K562 (cell line): ENCODE measurements around the gene EPHA10. TPM values are rescaled to one million over a fixed set of nuclear protein-coding genes. Genes with fewer than 3 reads are reported as not detected.

Source experiments
- BRCA1 ChIP-seq, 2 experiments: fragments of 450-650 bp in 1 of 2; sonication (generic) in 1 of 2; formaldehyde crosslinking in 1 of 2; IDR thresholded peaks; 2 replicates each; pipeline versions ENCODE4 v1.5.0 to v1.6.1; 2017 to 2020; ENCODE audit warnings: mild to moderate bottlenecking in 1 of 2, missing genetic modification reagents in 1 of 2
- CREB5 ChIP-seq: fragments of 250-450 bp; sonication (Bioruptor Pico); IDR thresholded peaks from 2 replicates; pipeline ENCODE4 v1.5.0; 2020; ENCODE audit warnings: mild to moderate bottlenecking
- EZH2 ChIP-seq: IDR thresholded peaks from 2 replicates; pipeline ENCODE4 v1.6.1; 2012; ENCODE audit warnings: low read depth, mild to moderate bottlenecking, inconsistent platforms, low read length, borderline replicate concordance
- FUS ChIP-seq: fragments of 200-400 bp; formaldehyde crosslinking; optimal IDR thresholded peaks from 2 replicates; pipeline ENCODE3; 2017; ENCODE audit warnings: low read depth, low read length
- KDM4B ChIP-seq, 2 experiments: fragments of 450-650 bp in 1 of 2; sonication (generic) in 1 of 2; IDR thresholded peaks; 2 replicates each; pipeline ENCODE4 v1.6.1; 2016 to 2017; ENCODE audit warnings: borderline replicate concordance in 2 of 2, antibody characterized with exemption in 1 of 2, low read depth in 1 of 2, mild to moderate bottlenecking in 1 of 2
- PCBP1 ChIP-seq: fragments of 200-400 bp; formaldehyde crosslinking; IDR thresholded peaks from 2 replicates; pipeline ENCODE4 v1.6.1; 2018; ENCODE audit warnings: mild to moderate bottlenecking, low read depth, low read length; ENCODE audit not compliant: poor library complexity, severe bottlenecking
- REST ChIP-seq, 2 experiments: fragments of 450-650 bp; formaldehyde crosslinking in 1 of 2; IDR thresholded peaks; 2 replicates each; pipeline versions ENCODE4 v1.4.0 to v1.6.1; 2014 to 2020; ENCODE audit warnings: mild to moderate bottlenecking in 2 of 2, borderline replicate concordance in 1 of 2, low read depth in 1 of 2
- SMAD1 ChIP-seq: fragments of 150-350 bp; IDR thresholded peaks from 2 replicates; pipeline ENCODE4 v1.6.1; 2014; ENCODE audit warnings: low read length, low read depth; ENCODE audit not compliant: partially characterized antibody
- TAF1 ChIP-seq: IDR thresholded peaks from 2 replicates; pipeline ENCODE4 v1.6.1; 2011; ENCODE audit warnings: mild to moderate bottlenecking, low read length, moderate library complexity; ENCODE audit not compliant: insufficient read depth, control insufficient read depth, severe bottlenecking; ENCODE audit errors: extremely low read depth
- TAL1 ChIP-seq: fragments of 450-650 bp; IDR thresholded peaks from 2 replicates; pipeline ENCODE4 v1.6.1; 2016; ENCODE audit warnings: mild to moderate bottlenecking
- ZBTB1 ChIP-seq: sonication (generic); formaldehyde crosslinking; IDR thresholded peaks from 2 replicates; pipeline ENCODE4 v1.8.1; 2023; ENCODE audit warnings: missing genetic modification reagents, low read depth, mild to moderate bottlenecking, borderline replicate concordance
- ZFX ChIP-seq: sonication (generic); formaldehyde crosslinking; IDR thresholded peaks from 2 replicates; pipeline ENCODE4 v1.8.0; 2022; ENCODE audit warnings: mild to moderate bottlenecking, missing genetic modification reagents, moderate library complexity
- polyA plus RNA-seq, 8 experiments: library from polyadenylated mRNA; depleted of rRNA in 4 of 8; stranded (reverse) in 5 of 8; unstranded in 3 of 8; fragments of >200 nt; fragmentation: Nextera tagmentation in 2 of 8; fragmentation: Illumina TruSeq in 1 of 8; extraction: Ambion mirVana in 2 of 8; extraction: Trizol in 1 of 8; gene quantifications; 2 replicates each; pipeline versions ENCODE4 v1.2.1 to v1.2.3, GENCODE V29; 2011 to 2014; ENCODE audit warnings: inconsistent platforms in 1 of 8, missing spikeins in 1 of 8
- total RNA-seq, 7 experiments: library from RNA; depleted of rRNA in 6 of 7; stranded (reverse); fragments of >200 nt in 6 of 7; fragmentation: Illumina TruSeq in 2 of 7; extraction: Trizol in 2 of 7; gene quantifications; 2 replicates each; pipeline versions ENCODE4 v1.2.1 to v1.2.3, GENCODE V29; 2011 to 2021; ENCODE audit warnings: low replicate concordance in 1 of 7
- TF ChIP-seq, protein P1 (sequence below): fragments of 450-650 bp; IDR thresholded peaks from 2 replicates; pipeline ENCODE4 v1.6.1; 2018; ENCODE audit warnings: mild to moderate bottlenecking, low read depth; ENCODE audit not compliant: partially characterized antibody

EPHA10 gene
- total and polyA plus RNA-seq, 9 of the 15 experiments (the other 6 are each of a cell fraction or from before 2014, with no cell fraction given): 0.03 TPM; not detected in 8

GRCh38 chr1:37807555-37808368, 42.8 kb upstream of the EPHA10 start, which contains the start of the genes C1orf122 and YRDC (continued):
- TF ChIP-seq REST (IDR thresholded peaks at IDR 0.05; ENCODE audit: borderline replicate concordance) (0 out of 2 replicates have a peak, but pooled peaks have one; percentile 10), REST (CRISPR knock-in tag; IDR thresholded peaks at IDR 0.05; ENCODE audit: low read depth) (peak; percentile 49; the same call in 1 of the 2 replicates), PCBP1 (peak; percentile 33), ZBTB1 (CRISPR knock-in tag) (0 out of 2 replicates have a peak, but pooled peaks have one; percentile 29), FUS (peak; percentile 36), KDM4B (IDR thresholded peaks at IDR 0.05; ENCODE audit: borderline replicate concordance in 2 of 2, low read depth in 1 of 2) (peak in 1 of 2 experiments; percentile 87; a peak in 1 of 4 replicates), SMAD1 (peak; percentile 59), BRCA1 (IDR thresholded peaks at IDR 0.05) (no peak), BRCA1 (CRISPR knock-in tag; IDR thresholded peaks at IDR 0.05) (no peak), TAL1 (no peak), CREB5 (CRISPR knock-in tag) (no peak), EZH2 (no peak), ZFX (CRISPR knock-in tag) (peak; percentile 77), TAF1 (peak; percentile 75)
- TF ChIP-seq, protein P1, sequence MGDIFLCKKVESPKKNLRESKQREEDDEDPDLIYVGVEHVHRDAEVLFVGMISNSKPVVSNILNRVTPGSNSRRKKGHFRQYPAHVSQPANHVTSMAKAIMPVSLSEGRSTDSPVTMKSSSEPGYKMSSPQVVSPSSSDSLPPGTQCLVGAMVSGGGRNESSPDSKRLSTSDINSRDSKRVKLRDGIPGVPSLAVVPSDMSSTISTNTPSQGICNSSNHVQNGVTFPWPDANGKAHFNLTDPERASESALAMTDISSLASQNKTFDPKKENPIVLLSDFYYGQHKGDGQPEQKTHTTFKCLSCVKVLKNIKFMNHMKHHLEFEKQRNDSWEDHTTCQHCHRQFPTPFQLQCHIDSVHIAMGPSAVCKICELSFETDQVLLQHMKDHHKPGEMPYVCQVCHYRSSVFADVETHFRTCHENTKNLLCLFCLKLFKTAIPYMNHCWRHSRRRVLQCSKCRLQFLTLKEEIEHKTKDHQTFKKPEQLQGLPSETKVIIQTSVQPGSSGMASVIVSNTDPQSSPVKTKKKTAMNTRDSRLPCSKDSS: no peak
